HG03159 (cell line): ENCODE results near the gene PJA2.

Experiments
- ATAC-seq: cut with Tn5 transposase; IDR thresholded peaks from one replicate; pipeline ENCODE4 v1.9.1; 2021; ENCODE audit warnings: mild to moderate bottlenecking, moderate library complexity; ENCODE audit not compliant: unreplicated experiment

Gene PJA2

DNA sequence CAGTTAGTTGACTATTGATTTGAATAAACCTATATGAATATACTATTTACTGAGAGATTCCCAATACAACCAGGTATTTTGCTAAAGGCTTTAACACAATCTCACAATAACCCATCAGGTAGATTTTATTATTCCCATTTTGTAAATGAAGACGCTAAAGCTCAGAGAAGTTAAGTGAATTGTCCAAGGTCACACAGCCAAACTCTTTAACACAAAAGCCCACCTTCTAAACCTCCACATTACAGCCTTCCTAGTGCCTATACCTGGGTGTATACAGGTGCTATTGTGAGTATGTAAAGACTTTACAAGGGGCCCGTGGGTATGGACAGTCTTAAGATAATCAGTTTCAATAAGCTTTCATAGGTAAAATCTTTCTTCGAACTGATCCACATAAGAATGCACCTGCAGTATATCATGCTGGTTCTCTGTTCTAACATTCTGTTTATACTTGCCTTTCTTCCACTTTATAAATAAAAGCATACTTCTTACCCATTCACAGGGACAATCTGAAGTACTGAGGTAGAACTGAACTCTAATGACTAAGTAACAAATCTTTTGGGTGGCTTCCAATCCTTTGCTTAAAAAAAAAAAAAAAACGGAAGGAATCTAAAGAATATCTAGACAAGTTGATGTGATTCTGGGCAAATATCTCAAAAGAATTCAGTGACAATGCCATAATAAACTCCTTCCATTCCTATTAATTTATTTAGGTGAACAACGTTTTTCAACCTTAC, 59.1 kb downstream of the PJA2 start:
- no peak for ATAC-seq

DNA sequence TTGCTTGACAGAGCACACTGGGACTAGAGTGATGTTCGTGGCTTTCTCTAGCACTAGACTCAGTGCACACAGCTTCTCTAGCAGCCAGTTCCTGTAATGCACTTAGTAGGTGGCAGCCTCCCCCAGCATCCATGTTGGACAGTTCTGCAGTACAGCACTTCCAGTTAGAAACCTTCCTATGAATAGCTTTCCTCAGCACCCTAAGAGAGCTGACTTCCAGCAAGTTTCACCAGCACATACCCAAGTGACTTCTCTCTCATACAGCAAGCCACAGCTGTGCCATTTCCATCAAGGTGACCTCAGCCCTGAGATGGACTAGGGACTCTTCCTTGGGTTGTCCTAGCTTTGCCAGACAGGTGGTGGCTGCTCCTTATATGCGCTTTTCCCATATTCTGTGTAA, 60.4 kb downstream of the PJA2 start:
- ATAC-seq, result no peak

- no peak for ATAC-seq
Observed at GRCh38 chr5:109347252-109347888, 62.4 kb downstream of the PJA2 start.

DNA sequence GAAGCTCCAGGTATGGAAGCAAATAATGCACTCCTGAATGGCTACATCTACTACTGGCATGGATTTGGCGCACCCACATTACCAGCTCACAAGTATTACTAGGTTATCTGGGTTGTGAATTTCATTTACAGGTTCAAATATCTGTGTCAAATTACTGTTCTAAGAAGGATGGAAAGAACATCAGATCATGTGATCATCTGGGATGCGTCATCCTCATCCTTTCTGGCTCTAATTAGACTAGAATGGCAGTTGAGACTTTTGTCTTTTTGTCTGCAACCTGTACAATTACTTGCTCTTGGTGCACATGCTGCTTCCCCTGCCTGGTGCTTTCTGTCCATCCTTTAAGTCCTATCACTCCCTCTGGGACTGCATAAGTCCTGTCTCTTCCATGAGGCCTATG, 64.1 kb downstream of the PJA2 start:
- ATAC-seq, result no peak

GRCh38 chr5:109340351-109340750, 69.4 kb downstream of the PJA2 start:
- no peak for ATAC-seq

- no peak for ATAC-seq
Observed at GRCh38 chr5:109335114-109335513, 74.7 kb downstream of the PJA2 start.

DNA sequence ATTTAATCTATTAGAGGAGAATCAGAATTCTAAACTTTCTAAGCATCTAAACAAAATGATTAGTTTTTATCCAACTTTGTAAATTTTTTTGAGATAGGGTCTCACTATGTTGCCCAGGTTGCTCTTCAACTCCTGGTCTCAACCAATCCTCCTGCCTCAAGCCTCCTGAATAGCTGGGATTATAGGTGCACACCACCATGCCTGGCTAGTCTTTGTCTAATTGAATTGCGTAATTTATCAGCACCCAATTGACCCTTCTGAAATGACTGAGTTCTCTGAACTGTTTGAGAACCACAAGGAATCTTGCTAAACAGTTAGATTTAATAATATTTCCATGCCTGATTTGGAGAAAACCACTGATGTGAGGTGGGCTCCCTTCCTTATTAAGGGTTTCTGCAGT, 75.7 kb downstream of the PJA2 start:
- no peak for ATAC-seq

- no peak for ATAC-seq
Observed at GRCh38 chr5:109329333-109330237, 80.2 kb downstream of the PJA2 start.

- ATAC-seq, result no peak
Observed at GRCh38 chr5:109328626-109329025, 81.1 kb downstream of the PJA2 start.

GRCh38 chr5:109327570-109327969, 82.2 kb downstream of the PJA2 start:
- ATAC-seq, result no peak

DNA sequence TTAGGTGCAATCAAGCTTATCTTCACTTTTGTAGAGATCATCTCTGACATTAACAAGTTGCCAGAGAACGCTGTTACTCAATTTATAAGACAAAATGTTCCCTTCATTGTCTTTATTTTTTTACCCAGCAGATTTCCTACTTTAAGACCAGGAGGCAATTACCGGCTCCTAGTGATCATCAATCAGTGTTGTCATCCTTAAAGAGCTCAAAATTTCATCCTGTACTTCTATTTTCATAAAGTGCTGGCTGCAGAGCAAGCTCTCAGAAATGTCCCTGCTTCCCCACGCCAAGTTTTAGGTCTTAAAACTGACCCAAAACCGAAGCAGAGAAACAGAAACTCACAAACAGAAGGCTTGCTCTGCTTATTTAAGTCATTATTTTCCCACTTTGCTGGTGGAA, 82.9 kb downstream of the PJA2 start:
- ATAC-seq, result no peak

DNA sequence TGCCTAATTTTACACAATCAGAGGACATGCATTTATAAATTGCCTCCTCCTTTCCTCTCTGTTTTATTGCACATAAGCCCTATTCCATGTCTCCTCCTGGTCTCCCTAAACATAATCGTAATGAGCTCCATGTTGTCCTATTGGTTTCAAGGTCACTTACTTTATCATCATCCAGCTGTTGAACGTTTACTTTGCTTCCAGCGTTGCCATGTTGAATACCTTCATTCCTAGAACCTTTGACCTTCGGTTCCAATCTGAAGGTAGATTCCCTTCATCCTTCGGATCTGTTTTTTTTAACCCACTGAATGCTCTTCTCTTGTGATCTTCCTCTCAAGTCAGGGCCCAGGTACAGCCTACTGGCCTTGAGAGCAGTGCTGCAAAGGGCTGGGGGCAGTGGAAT, 84.3 kb downstream of the PJA2 start:
- no peak for ATAC-seq

- no peak for ATAC-seq
Observed at GRCh38 chr5:109324931-109325330, 84.8 kb downstream of the PJA2 start.

DNA sequence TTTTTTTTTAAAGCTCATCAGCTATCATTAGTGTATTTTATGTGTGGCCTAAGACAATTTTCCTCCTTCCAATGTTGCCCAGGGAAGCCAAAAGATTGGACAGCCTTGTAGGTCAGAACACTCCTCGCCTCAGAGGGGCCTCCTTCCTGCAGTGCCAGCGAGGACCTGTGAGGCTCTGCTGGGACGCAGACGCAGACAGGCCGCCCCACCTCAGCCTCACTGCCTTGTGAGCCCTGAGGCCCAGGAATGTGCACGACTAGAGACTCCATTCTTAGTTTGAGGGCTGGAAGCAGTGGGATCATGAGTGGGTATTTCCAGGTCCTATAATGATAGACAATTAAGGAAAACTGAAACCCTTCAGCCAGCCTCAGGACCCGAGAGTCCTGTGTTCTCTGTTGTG, 85.4 kb downstream of the PJA2 start:
- ATAC-seq, result no peak

DNA sequence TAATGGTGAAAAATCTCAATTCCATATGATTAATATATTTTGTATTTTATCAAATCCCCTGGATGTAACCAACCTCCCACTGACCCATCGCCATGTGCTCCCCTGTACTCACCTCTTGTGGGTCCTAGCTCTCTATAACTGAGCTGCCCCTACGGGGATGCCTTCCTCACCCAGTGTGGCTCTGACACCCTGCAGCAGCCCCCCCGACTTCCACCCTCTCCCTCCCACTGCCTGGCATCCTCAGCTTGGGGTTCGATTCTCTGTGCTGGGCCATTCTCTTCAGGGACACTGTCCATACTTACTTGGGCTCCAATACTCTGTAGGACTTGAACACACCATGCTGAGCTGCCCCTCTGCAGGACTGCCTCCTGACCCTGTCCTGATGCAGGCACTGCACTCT, 87.1 kb downstream of the PJA2 start:
- ATAC-seq, result no peak

DNA sequence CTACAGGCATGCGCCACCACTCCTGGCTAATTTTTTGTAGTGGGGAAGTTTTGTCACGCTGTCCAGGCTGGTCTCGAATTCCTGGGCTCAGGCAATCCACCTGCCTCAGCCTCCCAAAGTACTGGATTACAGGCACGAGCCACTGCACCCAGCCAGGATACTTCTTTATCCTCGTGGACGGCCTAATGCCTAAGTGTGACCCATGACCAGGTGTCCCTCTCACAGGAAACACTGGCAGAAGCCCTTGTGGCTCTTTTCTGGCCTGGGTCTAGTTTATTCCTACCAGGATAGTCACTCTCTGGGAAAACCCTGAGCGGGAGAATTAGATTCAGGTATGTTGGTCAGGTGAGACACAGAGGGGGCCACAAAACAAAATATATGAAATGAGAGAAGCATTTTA, 90.4 kb downstream of the PJA2 start:
- no peak for ATAC-seq

- ATAC-seq, result no peak
Observed at GRCh38 chr5:109318455-109319108, 91.2 kb downstream of the PJA2 start.

GRCh38 chr5:109316634-109317033, 93.1 kb downstream of the PJA2 start:
- no peak for ATAC-seq

DNA sequence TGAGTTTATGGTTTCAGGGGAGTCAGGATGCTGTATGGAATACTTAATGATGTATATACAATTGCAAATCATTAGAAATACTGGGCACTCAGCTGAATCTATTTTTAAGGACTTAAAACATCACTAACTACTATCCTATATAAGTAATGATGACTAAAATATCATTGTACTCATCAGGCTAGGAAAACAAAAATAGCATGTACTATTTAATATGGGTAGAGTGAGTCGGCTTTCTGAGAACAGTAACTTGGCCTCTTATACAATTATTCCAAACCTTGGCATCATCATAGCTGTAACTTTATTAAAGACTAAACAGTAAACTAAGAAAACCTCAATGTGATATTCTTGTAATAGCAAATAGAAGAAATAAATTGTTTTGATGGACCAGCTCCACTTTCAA, 94.5 kb downstream of the PJA2 start:
- no peak for ATAC-seq

GRCh38 chr5:109313127-109313526, 96.6 kb downstream of the PJA2 start:
- ATAC-seq, result no peak

DNA sequence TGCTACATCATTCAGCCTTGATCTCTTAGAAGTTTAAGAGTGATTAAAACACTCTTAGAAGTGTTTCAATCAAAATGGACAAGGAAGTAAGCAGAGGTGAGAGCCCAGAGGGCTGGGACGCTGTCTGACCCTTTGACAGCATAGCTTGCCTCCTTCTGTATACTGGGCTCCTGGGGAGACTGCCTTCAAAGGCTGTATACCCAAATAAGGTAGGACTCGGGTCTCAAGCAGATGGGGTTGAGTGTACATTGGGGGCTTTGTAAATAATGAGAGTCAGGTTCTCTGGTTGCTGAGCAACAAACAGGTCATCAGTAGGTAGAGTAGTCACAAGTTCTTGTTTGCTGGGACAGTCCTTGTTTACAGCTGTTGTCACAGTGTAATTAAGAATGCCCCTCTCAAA, 97.1 kb downstream of the PJA2 start:
- no peak for ATAC-seq
